HCT116 (cell line): Measurements from ENCODE around the gene OOSP4A. TPM values are rescaled to one million over a fixed set of nuclear protein-coding genes. Genes with fewer than 3 reads are reported as not detected.

Experiments used
- ATAC-seq: fragments of 200-7000 bp; cut with Tn5 transposase; 2 replicates; pipeline ENCODE4 v1.9.1; 2020; ENCODE audit warnings: mild to moderate bottlenecking, moderate library complexity
- BruUV-seq: library from RNA; stranded (reverse); fragments of 400-500 nt; replicated peaks from 2 replicates; lab custom pipeline; 2021; lab: Mats Ljungman, UMichigan
- CTCF ChIA-PET: fragments of 300-600 bp; sonication (Branson Sonifier 250); formaldehyde crosslinking; loops from one replicate; lab custom pipeline; 2021; ENCODE audit warnings: antibody characterized with exemption; lab: Charles Lee
- POLR2A ChIA-PET: fragments of 300-600, 350-600 bp; sonication (Branson Sonifier 250); formaldehyde crosslinking; loops from one replicate; lab custom pipeline; 2021; ENCODE audit warnings: antibody characterized with exemption; lab: Charles Lee
- RAD21 ChIA-PET, 2 experiments: fragments of 300-600 bp; sonication (Branson Sonifier 250); formaldehyde crosslinking; loops; one replicate each; lab custom pipeline; 2023; ENCODE audit warnings: low total read pairs in 2 of 2; ENCODE audit not compliant: uncharacterized antibody in 2 of 2, unreplicated experiment in 2 of 2, low non-redundant PET in 1 of 2; lab: Charles Lee
- DNase-seq: peaks from one replicate; pipeline ENCODE4 v3.0.0-alpha.2; 2010; ENCODE audit warnings: low read depth, low spot score
- H2AFZ ChIP-seq: fragments of 200-600 bp; shearing (Covaris generic), sonication (generic); 2 replicates; pipeline ENCODE4 v1.6.1; 2017; ENCODE audit warnings: low read depth, mixed run types, mixed read lengths, antibody characterized with exemption, low read length; ENCODE audit not compliant: poor library complexity, severe bottlenecking
- H3K27ac ChIP-seq: 2 replicates; pipeline ENCODE4 v1.5.1; 2012; ENCODE audit warnings: low read depth, low read length
- H3K27me3 ChIP-seq: fragments of 200-600 bp; sonication (generic); 2 replicates; pipeline ENCODE4 v1.6.1; 2016; ENCODE audit warnings: mixed run types, low read length, mixed read lengths; ENCODE audit not compliant: insufficient read depth
- H3K36me3 ChIP-seq, 2 experiments: fragments of 200-500 bp in 1 of 2; fragments of 200-600 bp in 1 of 2; sonication (Bioruptor generic) in 1 of 2; sonication (generic) in 1 of 2; 2 replicates each; pipeline versions ENCODE4 v1.5.1 to v1.6.1; 2014 to 2016; ENCODE audit warnings: low read length in 2 of 2, inconsistent platforms in 1 of 2, mixed read lengths in 1 of 2, mixed run types in 1 of 2; ENCODE audit not compliant: insufficient read depth in 2 of 2, control insufficient read depth in 1 of 2
- H3K4me1 ChIP-seq, 2 experiments: fragments of 200-600 bp in 1 of 2; sonication (generic) in 1 of 2; 2 replicates each; pipeline versions ENCODE4 v1.5.1 to v1.6.1; 2012 to 2017; ENCODE audit warnings: low read length in 2 of 2, inconsistent platforms in 1 of 2, mild to moderate bottlenecking in 1 of 2, mixed read lengths in 1 of 2, mixed run types in 1 of 2, moderate library complexity in 1 of 2; ENCODE audit not compliant: insufficient read depth in 2 of 2, control insufficient read depth in 1 of 2
- H3K4me2 ChIP-seq: fragments of 200-600 bp; sonication (generic); 2 replicates; pipeline ENCODE4 v1.6.1; 2017; ENCODE audit warnings: mixed run types, low read length, mixed read lengths
- H3K4me3 ChIP-seq, 2 experiments: fragments of 200-600 bp in 1 of 2; sonication (generic) in 1 of 2; replicated peaks in 1 of 2; 2 replicates each; pipeline ENCODE4 v1.5.1; 2011 to 2016; ENCODE audit warnings: low read length in 2 of 2, control low read depth in 1 of 2, low read depth in 1 of 2, mild to moderate bottlenecking in 1 of 2, mixed read lengths in 1 of 2, mixed run types in 1 of 2
- H3K79me2 ChIP-seq: fragments of 200-600 bp; sonication (generic); 2 replicates; pipeline ENCODE4 v1.6.1; 2017; ENCODE audit warnings: mild to moderate bottlenecking, mixed run types, low read length, moderate library complexity, mixed read lengths; ENCODE audit not compliant: insufficient read depth
- H3K9ac ChIP-seq: fragments of 200-600 bp; sonication (generic); 2 replicates; pipeline ENCODE4 v1.6.1; 2016; ENCODE audit warnings: low read length, mixed read lengths
- H3K9me2 ChIP-seq: fragments of 200-600 bp; sonication (generic), shearing (Covaris generic); 2 replicates; pipeline ENCODE4 v1.6.1; 2017; ENCODE audit warnings: mixed run types, mild to moderate bottlenecking, moderate library complexity; ENCODE audit not compliant: insufficient read depth
- H3K9me3 ChIP-seq, 2 experiments: fragments of 200-500 bp in 1 of 2; fragments of 200-600 bp in 1 of 2; sonication (Bioruptor generic) in 1 of 2; sonication (generic) in 1 of 2; 2 replicates each; pipeline ENCODE4 v1.6.1; 2014 to 2017; ENCODE audit warnings: low read length in 2 of 2, mixed read lengths in 2 of 2, inconsistent platforms in 1 of 2, low read depth in 1 of 2, mild to moderate bottlenecking in 1 of 2, mixed run types in 1 of 2, moderate library complexity in 1 of 2; ENCODE audit not compliant: control insufficient read depth in 1 of 2, insufficient read depth in 1 of 2
- H4K20me1 ChIP-seq: fragments of 200-600 bp; sonication (generic), shearing (Covaris generic); 2 replicates; pipeline ENCODE4 v1.6.1; 2017; ENCODE audit warnings: mixed run types, mild to moderate bottlenecking, moderate library complexity; ENCODE audit not compliant: insufficient read depth
- CBX3 ChIP-seq: IDR thresholded peaks from 2 replicates; pipeline ENCODE4 v1.6.1; 2012; ENCODE audit warnings: low read depth
- CEBPB ChIP-seq: IDR thresholded peaks from 2 replicates; pipeline ENCODE4 v1.6.1; 2012; ENCODE audit warnings: low read depth
- EGR1 ChIP-seq: IDR thresholded peaks from 2 replicates; pipeline ENCODE4 v1.6.1; 2012; ENCODE audit warnings: low read depth
- ELF1 ChIP-seq: IDR thresholded peaks from 2 replicates; pipeline ENCODE4 v1.6.1; 2012; ENCODE audit warnings: low read depth, borderline replicate concordance
- EZH2phosphoT487 ChIP-seq: fragments of 200-600 bp; IDR thresholded peaks from 2 replicates; pipeline ENCODE4 v1.6.1; 2018; ENCODE audit warnings: antibody characterized with exemption, borderline replicate concordance
- FOSL1 ChIP-seq: IDR thresholded peaks from 2 replicates; pipeline ENCODE4 v1.6.1; 2012; ENCODE audit warnings: low read depth
- JUND ChIP-seq: IDR thresholded peaks from 2 replicates; pipeline ENCODE4 v1.6.1; 2012
- SIN3A ChIP-seq: IDR thresholded peaks from 2 replicates; pipeline ENCODE4 v1.6.1; 2012; ENCODE audit warnings: low read depth
- SP1 ChIP-seq: IDR thresholded peaks from 2 replicates; pipeline ENCODE4 v1.6.1; 2012; ENCODE audit warnings: low read depth
- SRF ChIP-seq: IDR thresholded peaks from 2 replicates; pipeline ENCODE4 v1.6.1; 2012; ENCODE audit warnings: low read depth
- TCF7L2 ChIP-seq: IDR thresholded peaks from 2 replicates; pipeline ENCODE4 v1.7.0; 2011; ENCODE audit warnings: borderline replicate concordance, inconsistent platforms; ENCODE audit not compliant: insufficient read depth, insufficient read length; ENCODE audit errors: extremely low read depth
- ZBTB33 ChIP-seq: IDR thresholded peaks from 2 replicates; pipeline ENCODE4 v1.6.1; 2011; ENCODE audit warnings: mild to moderate bottlenecking, low read length, moderate library complexity; ENCODE audit not compliant: insufficient replicate concordance; ENCODE audit errors: extremely low read depth
- ZFX ChIP-seq: fragments of 450-650 bp; IDR thresholded peaks from 2 replicates; pipeline ENCODE4 v1.6.1; 2017
- intact Hi-C: fragments of 100-400 bp; cut with micrococcal nuclease; formaldehyde crosslinking; loops from 2 replicates; pipeline ENCODE4 v1.10.0; 2022
- total RNA-seq: library from RNA; stranded (reverse); gene quantifications from one replicate; pipeline ENCODE4 v1.2.1, GENCODE V29; 2021; ENCODE audit not compliant: unreplicated experiment
- TF ChIP-seq, protein P1 (sequence below): IDR thresholded peaks from 2 replicates; pipeline ENCODE4 v1.6.1; 2012
- TF ChIP-seq, protein P2 (sequence below): IDR thresholded peaks from 2 replicates; pipeline ENCODE4 v1.6.1; 2012

The OOSP4A gene
- total RNA-seq, 1 experiment from 2014 or later = not detected

GRCh38 chr11:59990421-59990820, 26.6 kb downstream of the OOSP4A start:
- H3K36me3 ChIP-seq = no peaks in the 10 kb centered on the region
- no peak overlapping the region for H3K27ac ChIP-seq
- no TSS peak for BruUV-seq
- H3K4me2 ChIP-seq = no peak overlapping the region
- H3K4me3 ChIP-seq = no peak overlapping the region
- H3K9me2 ChIP-seq = no peaks in the 10 kb centered on the region
- ATAC-seq (no peak), DNase-seq (no peak)
- ChIA-PET CTCF (no interaction called here), POLR2A (no interaction called here), RAD21 (no interaction called here)
- no peaks in the 10 kb centered on the region for H4K20me1 ChIP-seq
- no peak overlapping the region for H3K9ac ChIP-seq
- no peaks in the 10 kb centered on the region for H3K79me2 ChIP-seq
- H3K27me3 ChIP-seq = no peaks in the 10 kb centered on the region
- intact Hi-C loops = no loop called here
- H3K4me1 ChIP-seq = no peaks in the 10 kb centered on the region
- H2AFZ ChIP-seq = no peak overlapping the region
- TF ChIP-seq ELF1 (no peak), SIN3A (no peak), CBX3 (no peak), CEBPB (no peak), EZH2phosphoT487 (no peak), SRF (no peak), SP1 (no peak), EGR1 (no peak), TCF7L2 (no peak), FOSL1 (no peak), ZFX (no peak), ZBTB33 (no peak), JUND (no peak)
- TF ChIP-seq, protein P1, sequence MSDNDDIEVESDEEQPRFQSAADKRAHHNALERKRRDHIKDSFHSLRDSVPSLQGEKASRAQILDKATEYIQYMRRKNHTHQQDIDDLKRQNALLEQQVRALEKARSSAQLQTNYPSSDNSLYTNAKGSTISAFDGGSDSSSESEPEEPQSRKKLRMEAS = no peak
- TF ChIP-seq, protein P2, sequence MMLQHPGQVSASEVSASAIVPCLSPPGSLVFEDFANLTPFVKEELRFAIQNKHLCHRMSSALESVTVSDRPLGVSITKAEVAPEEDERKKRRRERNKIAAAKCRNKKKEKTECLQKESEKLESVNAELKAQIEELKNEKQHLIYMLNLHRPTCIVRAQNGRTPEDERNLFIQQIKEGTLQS = no peak
- no peaks in the 10 kb centered on the region for H3K9me3 ChIP-seq
